Endodermal cell (in vitro differentiated cells): ENCODE measurements around the gene TBX15. TPM values are rescaled to one million over a fixed set of nuclear protein-coding genes. Genes with fewer than 3 reads are reported as not detected.
A peak's percentile ranks its signal among the peaks of the same experiment; 100 is the strongest.

Experiments used
- DNase-seq: peaks from one replicate; pipeline ENCODE4 v3.0.0-alpha.2; 2017
- H3K27ac ChIP-seq: 2 replicates; pipeline ENCODE4 v1.5.1; 2013; ENCODE audit warnings: mild to moderate bottlenecking, low read depth, low read length, moderate library complexity
- H3K27me3 ChIP-seq: 2 replicates; pipeline ENCODE4 v1.6.1; 2013; ENCODE audit warnings: mild to moderate bottlenecking, low read length, moderate library complexity; ENCODE audit not compliant: insufficient read depth, control insufficient read depth, poor library complexity, severe bottlenecking
- H3K36me3 ChIP-seq: 2 replicates; pipeline ENCODE4 v1.7.0; 2013; ENCODE audit warnings: mild to moderate bottlenecking, low read length, moderate library complexity; ENCODE audit not compliant: control insufficient read depth, insufficient read depth
- H3K4me1 ChIP-seq: one replicate; pipeline ENCODE4 v1.7.0; 2013; ENCODE audit warnings: low read length; ENCODE audit not compliant: control insufficient read depth, insufficient read depth
- H3K4me3 ChIP-seq: 2 replicates; pipeline ENCODE4 v1.5.1; 2013; ENCODE audit warnings: mild to moderate bottlenecking, low read length, moderate library complexity
- H3K9ac ChIP-seq: 2 replicates; pipeline ENCODE4 v1.6.1; 2013; ENCODE audit warnings: mild to moderate bottlenecking, low read length, moderate library complexity; ENCODE audit not compliant: poor library complexity, severe bottlenecking; ENCODE audit errors: extremely low read depth
- H3K9me3 ChIP-seq: 2 replicates; pipeline ENCODE4 v1.6.1; 2013; ENCODE audit warnings: mild to moderate bottlenecking, low read length, moderate library complexity; ENCODE audit not compliant: control insufficient read depth
- H3K27ac Mint-ChIP-seq: 2 replicates; pipeline ENCODE4 v1.8.0; 2020; ENCODE audit warnings: mixed read lengths
- H3K27me3 Mint-ChIP-seq: 2 replicates; pipeline ENCODE4 v1.8.0; 2021; ENCODE audit warnings: mild to moderate bottlenecking, mixed read lengths; ENCODE audit not compliant: insufficient read depth
- H3K36me3 Mint-ChIP-seq: 2 replicates; pipeline ENCODE4 v1.8.0; 2020; ENCODE audit warnings: low read depth, mixed read lengths
- H3K4me1 Mint-ChIP-seq: 2 replicates; pipeline ENCODE4 v1.8.0; 2020; ENCODE audit warnings: mixed read lengths
- H3K4me3 Mint-ChIP-seq: 2 replicates; pipeline ENCODE4 v1.8.0; 2020; ENCODE audit warnings: mild to moderate bottlenecking, moderate library complexity, mixed read lengths
- H3K9me3 Mint-ChIP-seq: 2 replicates; pipeline ENCODE4 v1.8.0; 2020; ENCODE audit warnings: mild to moderate bottlenecking, mixed read lengths
- whole genome bisulfite sequencing, 2 experiments: methylation state at CpG; one replicate each; pipeline versions ENCODE4 v1.1.5 to v1.1.7; 2013; ENCODE audit warnings: missing lambda C conversion rate in 2 of 2, mixed read lengths in 1 of 2; ENCODE audit not compliant: insufficient coverage in 1 of 2, insufficient read length in 1 of 2; 5-methylcytosine and 5-hydroxymethylcytosine counted together
- total RNA-seq, 2 donors: library from RNA; stranded (reverse); fragmentation: NEBNext Ultra II Directional in 1 of 2; extraction: Animal tissue kit (Norgen Biotek cat#: 25700) in 1 of 2; gene quantifications; 2 replicates in 1 of 2; 3 replicates in 1 of 2; pipeline ENCODE4 v1.2.1, GENCODE V29; 2021
- TF ChIP-seq, protein P1 (sequence below): fragments of 200-600 bp; sonication (generic); conservative IDR thresholded peaks from 2 replicates; pipeline ENCODE4 v1.5.0; 2021; ENCODE audit warnings: antibody characterized with exemption, mild to moderate bottlenecking

Gene TBX15
- total RNA-seq, 2 donors from 2014 or later, result 0.09 TPM; not detected in 1

GRCh38 chr1:118984722-118985639 lies 3.2 kb downstream of the TBX15 start:
- Histone ChIP-seq H3K36me3 (no peaks in the 10 kb centered on the region), H3K27ac (no peak overlapping the region), H3K27me3 (peaks cover 100% of the 10 kb centered on the region), H3K4me3 (no peak overlapping the region), H3K9ac (no peak overlapping the region), H3K4me1 (peaks cover 8% of the 10 kb centered on the region), H3K9me3 (no peaks in the 10 kb centered on the region)
- peak; percentile 67 for DNase-seq
- H3K4me1 Mint-ChIP-seq, result peaks cover 43% of the 10 kb centered on the region
- peaks cover 100% of the 10 kb centered on the region for H3K27me3 Mint-ChIP-seq
- no peaks in the 10 kb centered on the region for H3K9me3 Mint-ChIP-seq
- H3K4me3 Mint-ChIP-seq, result peak overlapping the region; percentile 38
- TF ChIP-seq, protein P1, sequence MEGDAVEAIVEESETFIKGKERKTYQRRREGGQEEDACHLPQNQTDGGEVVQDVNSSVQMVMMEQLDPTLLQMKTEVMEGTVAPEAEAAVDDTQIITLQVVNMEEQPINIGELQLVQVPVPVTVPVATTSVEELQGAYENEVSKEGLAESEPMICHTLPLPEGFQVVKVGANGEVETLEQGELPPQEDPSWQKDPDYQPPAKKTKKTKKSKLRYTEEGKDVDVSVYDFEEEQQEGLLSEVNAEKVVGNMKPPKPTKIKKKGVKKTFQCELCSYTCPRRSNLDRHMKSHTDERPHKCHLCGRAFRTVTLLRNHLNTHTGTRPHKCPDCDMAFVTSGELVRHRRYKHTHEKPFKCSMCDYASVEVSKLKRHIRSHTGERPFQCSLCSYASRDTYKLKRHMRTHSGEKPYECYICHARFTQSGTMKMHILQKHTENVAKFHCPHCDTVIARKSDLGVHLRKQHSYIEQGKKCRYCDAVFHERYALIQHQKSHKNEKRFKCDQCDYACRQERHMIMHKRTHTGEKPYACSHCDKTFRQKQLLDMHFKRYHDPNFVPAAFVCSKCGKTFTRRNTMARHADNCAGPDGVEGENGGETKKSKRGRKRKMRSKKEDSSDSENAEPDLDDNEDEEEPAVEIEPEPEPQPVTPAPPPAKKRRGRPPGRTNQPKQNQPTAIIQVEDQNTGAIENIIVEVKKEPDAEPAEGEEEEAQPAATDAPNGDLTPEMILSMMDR, result peak; percentile 1
- 54 to 66% methylated on average over 32 to 48 of the region's 48 CpGs for WGBS, 2 experiments
- H3K27ac Mint-ChIP-seq, result no peak overlapping the region
- H3K36me3 Mint-ChIP-seq, result no peaks in the 10 kb centered on the region

DNA sequence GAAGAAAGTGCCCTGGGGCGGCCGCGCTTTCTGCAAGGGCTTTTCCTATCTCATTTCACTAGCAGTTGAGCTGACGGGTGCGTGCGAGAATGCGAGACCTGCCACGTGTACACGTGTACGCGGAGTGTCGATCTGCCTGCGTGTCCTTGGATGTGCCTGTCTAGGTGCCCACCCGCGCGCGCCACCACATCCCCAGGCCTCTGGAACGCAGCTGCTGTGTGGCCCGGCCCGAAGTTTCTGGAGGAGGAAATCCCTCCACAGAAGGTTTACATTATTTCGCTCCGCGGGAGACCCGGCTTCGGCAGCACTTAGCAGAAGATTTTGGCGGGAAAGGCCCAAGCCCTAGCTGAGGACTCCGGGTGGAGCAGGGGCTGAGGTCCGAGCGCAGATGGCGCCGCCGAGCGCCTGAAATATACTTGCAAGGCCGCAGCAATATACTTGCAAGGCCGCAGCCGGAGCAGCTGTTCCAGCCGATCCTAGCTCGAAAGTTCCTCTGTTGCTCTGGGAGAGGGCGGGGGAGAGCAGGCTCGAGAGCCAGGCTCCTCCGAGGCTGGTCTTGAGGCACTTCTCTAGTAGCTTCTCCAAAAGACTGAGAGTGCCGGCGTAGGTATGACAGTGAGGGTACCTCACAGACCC lies 3.9 kb downstream of the TBX15 start:
- H3K36me3 ChIP-seq, result no peaks in the 10 kb centered on the region
- Mint-ChIP-seq H3K27me3 (peaks cover 100% of the 10 kb centered on the region), H3K9me3 (no peaks in the 10 kb centered on the region), H3K4me1 (peaks cover 41% of the 10 kb centered on the region), H3K4me3 (peak overlapping the region; percentile 38), H3K27ac (no peak overlapping the region), H3K36me3 (no peaks in the 10 kb centered on the region)
- TF ChIP-seq, protein P1, result peak; percentile 30
- peaks cover 100% of the 10 kb centered on the region for H3K27me3 ChIP-seq
- WGBS, 2 experiments, result 49 to 72% methylated on average over 41 to 43 of the region's 43 CpGs
- no peaks in the 10 kb centered on the region for H3K9me3 ChIP-seq
- no peak overlapping the region for H3K27ac ChIP-seq
- no peak overlapping the region for H3K4me3 ChIP-seq
- peaks cover 8% of the 10 kb centered on the region for H3K4me1 ChIP-seq
- H3K9ac ChIP-seq, result no peak overlapping the region
- DNase-seq, result peak; percentile 83

DNA sequence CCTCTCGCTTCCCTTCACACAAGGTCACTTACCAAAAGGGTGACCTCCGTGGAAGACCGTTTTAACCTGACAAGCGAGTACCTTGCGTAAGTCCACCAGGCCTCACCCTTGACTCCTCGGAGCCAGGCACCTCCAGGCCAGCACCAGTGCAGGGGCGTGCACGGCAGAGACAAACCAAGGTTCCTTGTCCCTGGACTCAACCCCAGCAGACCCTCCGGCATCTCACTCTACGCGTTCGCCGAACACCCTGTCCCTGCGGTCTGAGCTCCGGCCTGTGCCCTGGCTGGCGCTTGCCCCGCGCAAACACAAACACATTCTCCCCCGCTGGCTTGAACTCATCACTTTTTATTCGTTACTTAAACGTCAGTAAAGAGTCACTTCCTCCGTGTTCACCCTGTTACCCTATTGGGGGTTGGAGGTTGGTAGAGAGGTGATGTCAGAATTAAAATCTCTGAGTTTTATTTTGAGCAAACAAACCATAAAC lies 4.5 kb downstream of the TBX15 start:
- H3K4me3 Mint-ChIP-seq, result peak overlapping the region; percentile 38
- WGBS, 2 experiments, result 62 to 91% methylated on average over 15 to 22 of the region's 22 CpGs
- H3K27ac ChIP-seq, result no peak overlapping the region
- peaks cover 100% of the 10 kb centered on the region for H3K27me3 ChIP-seq
- H3K9ac ChIP-seq, result no peak overlapping the region
- no peaks in the 10 kb centered on the region for H3K36me3 Mint-ChIP-seq
- no peak overlapping the region for H3K27ac Mint-ChIP-seq
- H3K4me3 ChIP-seq, result no peak overlapping the region
- TF ChIP-seq, protein P1, result no peak
- peaks cover 100% of the 10 kb centered on the region for H3K27me3 Mint-ChIP-seq
- H3K4me1 ChIP-seq, result peaks cover 8% of the 10 kb centered on the region
- DNase-seq, result peak; percentile 57
- peaks cover 36% of the 10 kb centered on the region for H3K4me1 Mint-ChIP-seq
- H3K36me3 ChIP-seq, result no peaks in the 10 kb centered on the region
- H3K9me3 ChIP-seq, result no peaks in the 10 kb centered on the region
- H3K9me3 Mint-ChIP-seq, result no peaks in the 10 kb centered on the region
